Dermis microvascular lymphatic vessel endothelial cell (primary cell): ENCODE data around the gene SUSD6. TPM values are rescaled to one million over a fixed set of nuclear protein-coding genes. Genes with fewer than 3 reads are reported as not detected.

ENCODE experiments used
- DNase-seq, 2 donors: peaks; one replicate each; pipeline versions ENCODE4 v3.0.0 to v3.0.0-alpha.2; 2010; ENCODE audit warnings: low read depth in 2 of 2
- total RNA-seq: library from RNA; depleted of rRNA; stranded (reverse); fragments of >200 nt; gene quantifications from 2 replicates; pipeline ENCODE4 v1.2.1, GENCODE V29; 2014

SUSD6 gene
- total RNA-seq, 1 donor from 2014 or later, result 9.1 TPM

DNA sequence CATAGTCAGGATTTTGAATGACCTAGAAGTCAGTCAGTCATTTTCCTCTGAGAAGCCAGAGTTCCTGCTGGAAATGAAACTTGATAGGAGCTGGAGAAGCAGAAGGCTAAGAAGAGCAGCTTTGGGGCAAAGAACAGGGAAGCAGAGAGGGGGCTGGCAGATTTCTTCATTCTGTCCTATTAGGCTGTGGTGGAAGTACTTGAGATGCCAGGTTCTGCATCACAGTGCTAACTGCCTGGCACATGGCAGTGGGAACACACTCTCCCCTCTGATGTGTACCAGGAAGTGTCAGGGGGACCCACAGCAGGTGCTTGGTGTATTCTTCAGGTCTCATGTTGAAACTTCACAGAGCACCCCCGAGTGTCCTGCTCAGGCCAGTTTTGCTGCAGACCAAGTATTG, 61.0 kb downstream of the SUSD6 start:
- no peak for DNase-seq

- DNase-seq, result no peak
These were observed 61.7 kb downstream of the SUSD6 start for GRCh38 chr14:69673104-69673503.

GRCh38 chr14:69673578-69674305, 62.3 kb downstream of the SUSD6 start:
- no peak for DNase-seq

DNA sequence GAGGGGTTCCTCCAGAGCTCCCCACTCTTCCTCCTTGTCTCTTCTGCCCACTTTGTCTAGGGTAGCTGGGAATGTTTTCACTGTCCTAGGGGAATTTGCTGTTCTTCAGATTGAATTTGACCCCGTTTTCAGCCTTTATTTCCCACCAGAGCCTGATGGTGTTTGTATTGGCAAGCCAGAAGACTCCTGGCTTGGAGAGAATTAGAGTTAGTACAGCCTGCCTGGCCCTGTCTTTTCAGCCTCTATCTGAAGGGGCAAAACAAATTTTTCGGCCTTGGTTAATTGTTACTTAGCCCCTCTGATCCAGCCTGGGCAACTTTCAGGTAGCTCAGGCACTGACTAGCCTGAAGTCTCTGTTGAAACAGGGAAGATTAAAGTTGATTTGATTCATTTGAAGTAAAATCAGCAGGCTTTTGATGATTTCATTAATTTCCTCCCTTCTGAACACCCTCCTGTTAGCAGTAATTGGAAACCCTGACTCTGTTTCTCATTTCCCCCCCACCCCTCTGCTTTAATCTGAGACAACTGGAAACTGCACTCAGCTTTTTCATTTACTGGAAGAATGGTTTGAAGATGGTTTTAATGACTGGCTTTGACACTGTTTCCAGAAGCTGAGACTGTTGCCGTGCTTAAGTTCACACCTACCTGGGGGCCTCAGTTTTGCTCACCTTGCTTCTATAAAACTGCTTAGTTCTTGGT, 63.3 kb downstream of the SUSD6 start:
- DNase-seq, result peak in 1 of 2 donors; percentile 58

- DNase-seq, result peak in 1 of 2 donors; percentile 41
These were observed 63.8 kb downstream of the SUSD6 start for GRCh38 chr14:69675245-69675583.

- no peak for DNase-seq
These were observed 64.6 kb downstream of the SUSD6 start for GRCh38 chr14:69675877-69676416.

DNA sequence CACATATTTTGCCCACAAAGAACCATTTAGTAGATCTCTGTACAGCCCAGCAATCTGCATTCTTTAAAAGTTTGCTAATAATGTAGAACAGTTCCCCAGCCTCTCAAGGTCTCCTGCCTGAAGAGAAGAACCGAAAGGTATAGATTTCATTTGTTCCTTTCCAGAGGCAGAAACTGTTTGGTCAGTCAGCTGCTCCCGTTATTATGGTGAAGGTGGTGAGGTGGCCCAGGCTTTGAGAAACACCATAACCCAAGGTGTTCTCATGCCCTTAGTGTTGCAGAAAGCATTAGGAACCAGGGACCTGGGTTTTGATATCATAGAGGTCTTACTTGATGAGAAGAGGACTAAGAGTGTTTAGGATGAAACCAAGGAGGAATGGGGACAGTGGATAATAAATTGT, 65.3 kb downstream of the SUSD6 start:
- no peak for DNase-seq

- no peak for DNase-seq
These were observed 68.9 kb downstream of the SUSD6 start for GRCh38 chr14:69680297-69680696.

DNA sequence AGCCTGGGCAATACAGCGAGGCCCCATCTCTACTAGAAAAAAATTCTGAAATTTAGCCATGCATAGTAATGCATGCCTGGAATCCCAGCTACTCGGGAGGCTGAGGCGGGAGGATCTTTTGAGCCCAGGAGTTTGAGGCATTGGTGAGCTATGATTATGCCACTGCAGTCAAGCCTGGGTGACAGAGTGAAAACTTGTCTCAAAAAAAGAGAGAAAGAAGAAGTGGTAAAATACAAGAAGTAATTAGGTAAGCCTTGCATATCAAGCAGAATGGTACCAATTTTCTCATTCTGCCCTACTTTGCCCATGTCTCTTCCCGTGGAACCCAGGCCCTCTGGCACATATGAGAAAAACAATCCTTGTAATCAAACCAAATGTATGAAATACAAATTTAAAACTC, 70.7 kb downstream of the SUSD6 start:
- DNase-seq, result no peak

- no peak for DNase-seq
These were observed 71.3 kb downstream of the SUSD6 start for GRCh38 chr14:69682621-69683263.

DNA sequence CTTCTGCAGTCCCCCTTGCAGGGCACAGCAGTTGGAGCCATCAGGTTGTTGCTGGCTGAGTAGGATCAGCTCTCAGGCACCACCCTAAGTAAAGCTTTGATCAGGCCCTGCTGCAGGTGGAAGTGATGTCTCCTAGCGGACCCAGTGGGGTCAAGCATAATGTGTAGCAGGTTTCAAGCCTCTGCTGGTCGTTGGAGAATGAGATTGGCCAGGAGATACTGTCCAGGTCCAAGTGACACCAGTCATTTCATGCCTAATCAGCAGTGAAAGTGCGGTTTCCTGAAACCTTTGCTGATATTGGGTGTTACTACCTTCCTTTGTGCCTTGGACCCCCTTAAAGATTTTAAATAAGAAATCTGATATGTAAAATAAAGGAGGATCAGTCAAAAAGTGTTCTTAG, 72.6 kb downstream of the SUSD6 start:
- no peak for DNase-seq

DNA sequence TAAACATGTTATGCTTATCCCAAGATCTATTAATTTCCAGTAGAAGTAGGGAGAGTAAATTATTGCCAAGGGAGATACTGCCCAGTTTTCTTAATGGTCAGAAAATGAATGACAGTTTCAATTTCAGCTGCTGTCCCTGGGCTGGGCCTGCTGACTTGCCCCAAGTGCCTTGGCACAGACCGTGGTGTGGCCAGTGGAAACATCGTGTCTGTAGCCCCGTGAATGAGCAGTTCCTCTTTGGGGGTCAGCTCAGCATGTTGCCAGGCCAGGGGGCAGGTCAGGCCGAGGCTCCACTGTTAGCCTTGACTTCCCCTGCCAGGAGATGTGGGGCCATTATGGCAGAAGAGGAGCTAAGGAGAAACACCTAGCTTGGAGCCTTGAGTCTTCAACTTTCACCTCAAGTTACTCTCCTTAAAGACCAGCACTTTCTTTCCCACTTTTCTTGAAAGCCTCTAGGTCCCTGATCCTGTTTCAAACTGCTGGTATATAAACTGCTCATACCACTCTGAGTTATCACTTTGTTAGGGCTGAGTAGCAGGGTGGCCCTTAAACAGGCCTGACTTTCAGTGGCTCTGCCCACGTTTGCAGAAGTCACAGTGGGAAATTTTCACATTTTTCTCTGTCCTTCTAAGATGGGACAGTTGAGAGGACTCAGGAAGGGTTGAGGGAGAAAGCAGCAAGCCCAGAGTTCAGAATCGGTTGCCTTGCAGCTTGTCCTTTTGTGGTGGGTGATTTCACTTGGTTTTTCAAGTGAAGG, 73.2 kb downstream of the SUSD6 start:
- no peak for DNase-seq

GRCh38 chr14:69685218-69685616, 73.8 kb downstream of the SUSD6 start:
- peak in 1 of 2 donors; percentile 70 for DNase-seq

GRCh38 chr14:69685716-69686115, 74.3 kb downstream of the SUSD6 start:
- no peak for DNase-seq

- no peak for DNase-seq
These were observed 76.4 kb downstream of the SUSD6 start for GRCh38 chr14:69687606-69688298.

- DNase-seq, result no peak
These were observed 76.9 kb downstream of the SUSD6 start for GRCh38 chr14:69688299-69688649.

DNA sequence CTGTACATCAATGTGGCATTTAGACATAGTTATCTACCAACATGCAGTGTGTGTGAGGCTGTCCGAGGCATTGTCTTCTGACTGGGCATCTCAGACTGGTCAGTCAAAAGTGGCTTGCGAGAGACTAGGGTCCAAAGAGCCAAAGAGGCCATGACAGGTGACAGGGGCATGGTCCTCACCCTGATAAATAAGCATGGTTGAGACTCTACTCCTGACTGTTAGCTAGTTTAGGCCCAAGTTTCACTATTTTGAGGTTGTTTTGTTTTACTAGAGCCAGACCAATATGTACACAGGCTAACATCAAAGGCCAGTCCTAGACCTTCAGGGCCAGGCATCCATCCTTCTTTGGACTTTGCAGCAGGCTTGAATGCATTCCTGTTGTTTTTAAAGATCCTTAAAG, 78.6 kb downstream of the SUSD6 start:
- no peak for DNase-seq

DNA sequence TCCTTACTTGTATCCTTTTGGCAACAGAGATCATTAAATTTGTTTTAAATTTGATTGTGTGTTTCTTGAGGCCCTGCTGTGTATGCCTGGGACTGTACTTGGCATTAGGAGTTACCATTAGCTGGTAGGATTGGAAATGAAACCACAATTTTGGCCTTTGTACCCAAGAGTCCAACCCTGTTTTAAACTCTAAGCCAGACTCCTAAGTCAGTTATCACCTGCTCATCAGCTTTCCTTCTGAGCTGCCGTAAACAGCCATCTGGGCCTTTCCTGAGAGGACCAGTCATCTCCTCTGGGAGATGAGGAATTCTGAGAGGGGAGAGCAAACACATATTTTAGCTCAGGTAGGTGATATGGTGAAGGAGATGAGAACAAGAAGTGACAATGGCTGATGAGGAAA, 81.2 kb downstream of the SUSD6 start:
- no peak for DNase-seq

DNA sequence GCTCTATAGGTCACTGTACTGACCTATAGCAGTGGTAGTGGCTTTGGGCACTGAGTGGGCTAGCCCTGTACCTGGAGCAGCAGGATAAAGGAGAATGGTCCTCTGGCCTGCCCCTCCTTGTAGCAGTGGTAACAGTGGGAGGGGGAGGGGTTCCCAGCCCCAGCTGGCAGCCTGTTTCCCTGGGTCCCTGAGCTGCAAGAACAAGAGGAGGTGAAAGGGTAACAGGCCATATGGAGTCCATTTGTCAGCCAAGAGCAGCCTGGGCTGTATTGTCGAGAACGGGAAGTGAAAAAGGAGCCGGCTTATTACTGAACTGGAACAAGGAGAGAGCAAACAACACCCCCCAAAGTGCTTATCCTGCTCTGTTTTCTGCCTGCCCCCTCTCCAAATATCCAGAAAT, 81.7 kb downstream of the SUSD6 start:
- peak; percentile 41 to 65 for DNase-seq

GRCh38 chr14:69693801-69694729, 82.7 kb downstream of the SUSD6 start:
- peak in 1 of 2 donors; percentile 38 for DNase-seq
